Purkinje cell (primary cell): ENCODE data around the gene PSMB10. TPM values are rescaled to one million over a fixed set of nuclear protein-coding genes. Genes with fewer than 3 reads are reported as not detected.

Experiments
- polyA plus RNA-seq: library from polyadenylated mRNA; unstranded; fragments of >200 nt; fragmentation: Nextera tagmentation; gene quantifications from 2 replicates; pipeline ENCODE4 v1.2.1, GENCODE V29; 2014

PSMB10 gene
- 39.2 and 49.7 TPM in 2 replicates for polyA plus RNA-seq

DNA sequence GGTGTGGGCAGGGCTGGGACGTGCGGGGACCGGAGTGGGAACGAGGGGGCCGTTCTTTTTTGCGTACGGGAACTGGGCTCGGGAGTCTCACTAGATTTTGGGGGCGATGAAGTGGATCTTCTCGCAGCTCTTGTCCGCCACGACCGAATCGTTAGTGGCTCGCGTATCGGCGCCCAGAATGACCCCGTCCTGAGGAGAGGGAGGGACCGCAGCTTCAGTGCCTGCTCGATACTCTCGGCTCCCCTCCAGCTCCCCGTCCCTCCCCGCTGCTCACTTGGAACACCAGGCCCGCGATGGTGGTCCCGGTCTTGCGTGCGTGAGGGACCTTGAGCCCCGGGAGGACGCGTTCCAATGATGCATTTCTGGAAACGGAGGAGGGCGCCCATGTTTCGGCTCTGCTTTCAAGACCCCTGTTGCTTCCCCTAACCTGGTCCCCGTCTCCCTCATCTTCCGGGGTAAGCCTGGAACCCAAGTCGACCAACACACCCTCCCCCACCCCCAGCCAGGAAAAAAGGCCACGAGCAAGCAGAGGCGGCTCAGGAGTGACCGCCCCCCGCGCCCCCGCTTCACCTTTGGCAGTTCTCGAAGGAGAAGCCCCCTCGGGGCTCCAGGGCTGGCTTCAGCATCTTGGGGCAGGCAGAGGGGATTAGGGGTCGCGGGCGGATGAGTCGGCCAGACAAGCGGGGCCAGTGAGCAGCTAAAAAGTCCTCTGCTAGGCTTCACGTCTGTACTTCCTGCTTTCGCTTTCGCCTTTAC is at the start of gene PSMB10:
TSS of gene PSMB10 (minus strand) at position 727 of the 756 bp plus-strand sequence. CDS start at position 626, 101 bp downstream.

DNA sequence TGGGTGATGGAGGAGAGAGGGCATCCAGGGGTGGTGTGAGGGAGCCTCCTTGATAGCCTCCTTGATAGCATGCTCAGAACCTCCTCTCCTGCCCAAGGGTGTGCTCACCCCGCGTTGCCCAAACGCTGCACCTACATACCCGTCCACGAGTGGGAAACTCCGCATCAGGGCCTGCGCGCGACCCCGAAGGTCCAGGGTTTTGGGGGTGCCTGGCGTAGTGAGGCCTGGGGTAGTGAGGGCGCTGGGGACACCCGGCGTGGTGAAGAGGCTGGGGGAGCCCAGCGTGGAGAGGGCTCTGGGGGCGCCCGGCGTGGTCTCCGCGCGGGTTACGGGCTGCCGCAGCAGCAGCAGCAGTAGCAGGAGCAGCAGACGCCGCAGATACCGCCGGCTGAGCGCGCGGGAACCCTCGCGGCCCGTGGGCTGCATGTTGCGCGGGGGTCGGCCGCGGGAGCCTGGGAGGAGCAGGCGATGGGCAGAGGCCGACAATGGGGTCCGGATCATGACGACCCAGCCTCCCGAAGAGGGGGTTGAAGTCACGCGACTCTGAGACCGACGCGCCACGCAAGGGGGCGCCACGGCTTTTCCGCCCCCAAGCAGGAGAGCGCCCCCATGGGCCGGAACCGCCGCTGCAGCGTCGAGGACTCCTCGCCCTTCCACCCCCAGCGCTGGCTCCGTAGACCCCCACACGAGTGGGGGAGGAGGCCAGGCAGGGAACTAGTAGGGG is 43.5 kb upstream of the PSMB10 start, which contains the start of gene DPEP3:
TSS of gene DPEP3 (minus strand) at position 545 of the 724 bp plus-strand sequence. CDS start at position 426, 119 bp downstream.

DNA sequence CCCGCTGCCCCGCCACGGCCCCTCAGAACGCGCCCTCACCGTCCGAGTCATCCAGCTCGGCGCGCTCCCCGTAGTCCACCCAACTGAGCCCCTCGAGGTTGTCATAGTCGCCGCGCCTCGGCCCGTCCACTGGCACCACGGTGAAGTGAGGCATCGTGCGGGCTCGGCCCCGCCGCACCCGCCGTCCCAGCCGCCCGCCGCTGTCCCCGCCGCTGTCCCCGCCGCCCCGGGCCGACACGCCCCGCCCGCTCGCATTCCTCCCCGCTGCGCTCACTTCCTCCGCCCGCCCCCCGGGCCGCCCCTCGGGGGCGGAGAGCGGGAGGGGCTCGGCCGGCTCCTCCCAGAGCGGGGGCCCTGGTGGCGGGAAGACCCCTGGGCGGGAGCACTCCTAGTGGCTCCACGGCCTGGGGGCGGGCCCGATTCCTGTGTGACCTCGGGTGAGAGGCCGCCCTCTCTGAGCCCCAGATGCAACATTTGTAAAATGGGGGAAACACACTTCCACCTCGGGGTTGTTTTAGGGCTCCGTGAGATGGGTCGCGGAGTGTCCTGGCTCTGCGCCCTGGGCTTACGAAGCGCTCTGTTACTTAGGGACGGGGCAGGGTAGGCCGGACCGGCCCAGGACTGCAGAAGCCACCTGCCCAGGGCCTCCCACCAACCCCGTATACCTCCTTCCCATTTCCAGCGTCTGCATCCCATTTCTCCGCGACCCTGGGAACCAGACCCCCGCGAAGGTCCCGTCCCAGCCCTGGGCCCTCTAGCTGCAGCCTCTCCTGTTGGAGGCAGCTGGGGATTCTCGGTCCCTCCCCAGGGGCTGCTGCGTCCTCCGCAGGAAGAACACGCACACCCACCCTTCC is 32.0 kb upstream of the PSMB10 start, which contains the start of gene SLC12A4:
TSS of gene SLC12A4 (minus strand) at position 238 of the 854 bp plus-strand sequence. CDS start at position 154, 84 bp downstream.

GRCh38 chr16:67943619-67944504 is 7.2 kb upstream of the PSMB10 start, which contains the start of gene LCAT:
TSS of gene LCAT (minus strand) at chr16:67944120. CDS start at chr16:67944101, 19 bp downstream.

DNA sequence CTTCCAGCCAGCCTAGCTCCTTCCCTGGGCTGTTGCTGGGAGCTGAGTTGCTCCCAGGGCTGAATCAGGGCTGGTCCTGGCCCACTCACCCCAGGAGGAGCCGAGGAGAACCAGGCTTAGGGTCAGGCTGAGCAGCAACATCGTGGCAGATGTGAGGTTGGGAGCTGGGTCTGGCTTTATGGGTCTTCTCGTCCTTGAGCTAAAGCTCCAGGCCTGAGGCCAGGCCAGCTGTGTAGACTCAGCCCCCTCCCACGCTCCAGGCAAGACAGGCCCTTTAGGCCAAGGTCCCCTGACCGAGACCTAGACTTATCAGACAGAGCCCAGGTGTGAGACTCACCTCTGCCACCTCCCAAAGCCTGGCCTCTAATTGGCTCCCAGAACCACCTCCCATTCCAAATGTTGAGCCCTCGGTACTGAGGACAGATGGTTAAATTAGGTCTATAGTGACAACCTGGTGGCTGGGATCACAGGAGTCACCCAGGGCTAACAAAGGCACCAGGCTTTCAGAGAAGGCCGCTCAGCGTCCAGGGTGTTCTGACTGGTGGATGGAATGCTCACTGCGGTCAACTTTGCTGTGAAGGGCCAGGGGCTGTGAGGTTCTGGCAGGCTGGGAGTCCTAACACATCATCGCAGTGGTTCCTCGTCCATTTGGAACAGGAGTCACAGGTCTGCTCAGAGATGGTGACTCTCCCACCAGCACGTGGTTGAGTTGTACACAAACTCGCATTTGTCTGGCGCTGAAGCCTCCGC is 4.8 kb downstream of the PSMB10 start, which contains the start of gene CTRL:
TSS of gene CTRL (minus strand) at position 151 of the 750 bp plus-strand sequence. CDS start at position 141, 10 bp downstream.

GRCh38 chr16:67892899-67893742 is 43.5 kb downstream of the PSMB10 start, which contains the start of gene PSKH1:
TSS of gene PSKH1 (plus strand) at chr16:67893254. CDS start at chr16:67908750, 15,496 bp downstream.

GRCh38 chr16:67884684-67885083 is 52.0 kb downstream of the PSMB10 start, which contains the start of gene NRN1L:
TSS of gene NRN1L (plus strand) at chr16:67884885. CDS start at chr16:67884904, 19 bp downstream.

Other genes starting within 250 kb of the PSMB10 start
- 7.7 and 9.9 TPM in 2 replicates for gene GFOD2, start 217.5 kb downstream of the PSMB10 start, polyA plus RNA-seq
- gene RANBP10, start 130.3 kb downstream of the PSMB10 start, polyA plus RNA-seq: 0.11 and 1.0 TPM in 2 replicates
- 0.35 and 1.4 TPM in 2 replicates for gene TSNAXIP1, start 130.0 kb downstream of the PSMB10 start, polyA plus RNA-seq
- gene THAP11, start 94.5 kb downstream of the PSMB10 start, polyA plus RNA-seq: 5.9 and 6.4 TPM in 2 replicates
- gene NUTF2, start 89.9 kb downstream of the PSMB10 start, polyA plus RNA-seq: 50.0 and 82.7 TPM in 2 replicates
- 2.1 and 9.9 TPM in 2 replicates for gene CENPT, start 89.2 kb downstream of the PSMB10 start, polyA plus RNA-seq
- gene EDC4, start 63.8 kb downstream of the PSMB10 start, polyA plus RNA-seq: 7.0 and 11.9 TPM in 2 replicates
- 3.1 TPM in 1 of 2 replicates, not detected in the other for gene NRN1L, start 52.0 kb downstream of the PSMB10 start, polyA plus RNA-seq
- gene PSKH1, start 43.6 kb downstream of the PSMB10 start, polyA plus RNA-seq: 0.59 TPM in 1 of 2 replicates, not detected in the other
- 1.9 TPM in 1 of 2 replicates, not detected in the other for gene CTRL, start 5.0 kb downstream of the PSMB10 start, polyA plus RNA-seq
- gene LCAT, start 7.3 kb upstream of the PSMB10 start, polyA plus RNA-seq: 42.9 and 103 TPM in 2 replicates
- gene SLC12A4, start 31.8 kb upstream of the PSMB10 start, polyA plus RNA-seq: 1.1 and 1.5 TPM in 2 replicates
- not detected in 2 replicates for gene DPEP3, start 43.6 kb upstream of the PSMB10 start, polyA plus RNA-seq
- not detected in 2 replicates for gene DPEP2, start 62.6 kb upstream of the PSMB10 start, polyA plus RNA-seq
- gene DPEP2NB, start 79.1 kb upstream of the PSMB10 start, polyA plus RNA-seq: not detected in 2 replicates
- gene DDX28, start 86.4 kb upstream of the PSMB10 start, polyA plus RNA-seq: 2.8 and 3.8 TPM in 2 replicates
- 1.6 and 10.4 TPM in 2 replicates for gene DUS2, start 86.4 kb upstream of the PSMB10 start, polyA plus RNA-seq
- gene NFATC3, start 148.5 kb upstream of the PSMB10 start, polyA plus RNA-seq: 0.70 and 3.3 TPM in 2 replicates